GM23338 (cell line): ENCODE measurements around the gene OCA2. TPM values are rescaled to one million over a fixed set of nuclear protein-coding genes. Genes with fewer than 3 reads are reported as not detected.

Experiments
- ATAC-seq: fragments of 200-7000 bp; cut with Tn5 transposase; 3 replicates; pipeline ENCODE4 v1.9.1; 2020
- DNase-seq: peaks from one replicate; pipeline ENCODE4 v3.0.0-alpha.2; 2015; ENCODE audit warnings: low spot score
- H2AFZ ChIP-seq: fragments of 200-600 bp; sonication (generic); 2 replicates; pipeline ENCODE4 v1.8.0; 2016; ENCODE audit warnings: antibody characterized with exemption, mild to moderate bottlenecking, moderate library complexity
- H3F3A ChIP-seq: fragments of 200-600 bp; sonication (generic); replicated peaks from 2 replicates; pipeline ENCODE4 v1.8.0; 2017; ENCODE audit warnings: antibody characterized with exemption, mixed run types, low read depth
- H3K27ac ChIP-seq: fragments of 200-600 bp; sonication (generic); 2 replicates; pipeline ENCODE4 v1.6.1; 2016; ENCODE audit warnings: low read depth
- H3K27me3 ChIP-seq: fragments of 200-600 bp; sonication (generic); 2 replicates; pipeline ENCODE4 v1.8.0; 2016; ENCODE audit warnings: mild to moderate bottlenecking, mixed run types, moderate library complexity; ENCODE audit not compliant: insufficient read depth
- H3K36me3 ChIP-seq: fragments of 200-600 bp; sonication (generic); 2 replicates; pipeline ENCODE4 v1.8.0; 2016; ENCODE audit warnings: mild to moderate bottlenecking; ENCODE audit not compliant: insufficient read depth
- H3K4me1 ChIP-seq: fragments of 200-600 bp; sonication (generic); 2 replicates; pipeline ENCODE4 v1.8.0; 2016; ENCODE audit warnings: mild to moderate bottlenecking, moderate library complexity; ENCODE audit not compliant: insufficient read depth
- H3K4me2 ChIP-seq: fragments of 200-600 bp; sonication (generic); 2 replicates; pipeline ENCODE4 v1.7.1; 2017; ENCODE audit warnings: mixed run types
- H3K4me3 ChIP-seq: fragments of 200-600 bp; sonication (generic); 2 replicates; pipeline ENCODE4 v1.6.1; 2016; ENCODE audit warnings: mixed run types
- H3K79me2 ChIP-seq: fragments of 200-600 bp; sonication (generic); replicated peaks from 2 replicates; pipeline ENCODE4 v1.8.0; 2017; ENCODE audit warnings: mild to moderate bottlenecking; ENCODE audit not compliant: insufficient read depth
- H3K9me2 ChIP-seq: fragments of 200-600 bp; sonication (generic); 2 replicates; pipeline ENCODE4 v1.8.0; 2017; ENCODE audit not compliant: insufficient read depth
- H4K20me1 ChIP-seq: fragments of 200-600 bp; sonication (generic); replicated peaks from 2 replicates; pipeline ENCODE4 v1.8.0; 2017; ENCODE audit warnings: mild to moderate bottlenecking; ENCODE audit not compliant: insufficient read depth
- H3K27ac Mint-ChIP-seq: 2 replicates; pipeline ENCODE4 v1.8.0; 2020; ENCODE audit warnings: inconsistent platforms, mild to moderate bottlenecking, moderate library complexity, mixed read lengths
- H3K27me3 Mint-ChIP-seq: 3 replicates; pipeline ENCODE4 v1.8.0; 2022; ENCODE audit warnings: low read depth, mild to moderate bottlenecking, moderate library complexity, mixed read lengths, inconsistent platforms; ENCODE audit not compliant: insufficient read depth, poor library complexity
- H3K36me3 Mint-ChIP-seq: 3 replicates; pipeline ENCODE4 v1.8.0; 2021; ENCODE audit warnings: low read depth, mild to moderate bottlenecking, inconsistent platforms, moderate library complexity, mixed read lengths
- H3K4me1 Mint-ChIP-seq: 3 replicates; pipeline ENCODE4 v1.8.0; 2020; ENCODE audit warnings: mild to moderate bottlenecking, inconsistent platforms, mixed read lengths
- H3K4me3 Mint-ChIP-seq: 3 replicates; pipeline ENCODE4 v1.8.0; 2021; ENCODE audit warnings: moderate library complexity, mild to moderate bottlenecking, inconsistent platforms, mixed read lengths
- H3K9me3 Mint-ChIP-seq: 3 replicates; pipeline ENCODE4 v1.8.0; 2020; ENCODE audit warnings: moderate library complexity, mild to moderate bottlenecking, inconsistent platforms, mixed read lengths
- CREB1 ChIP-seq: fragments of 250-450 bp; sonication (Bioruptor Pico); IDR thresholded peaks from 2 replicates; pipeline ENCODE4 v1.5.0; 2020; ENCODE audit warnings: low read depth, mild to moderate bottlenecking, moderate library complexity
- EZH2phosphoT487 ChIP-seq: fragments of 200-600 bp; sonication (generic); IDR thresholded peaks from one replicate; pipeline ENCODE4 v1.8.1; 2018; ENCODE audit warnings: antibody characterized with exemption; ENCODE audit not compliant: unreplicated experiment
- JUNB ChIP-seq: IDR thresholded peaks from one replicate; pipeline ENCODE4 v1.6.1; 2016; ENCODE audit warnings: antibody characterized with exemption; ENCODE audit not compliant: unreplicated experiment
- NANOG ChIP-seq: IDR thresholded peaks from 2 replicates; pipeline ENCODE4 v1.6.1; 2016; ENCODE audit warnings: antibody characterized with exemption, borderline replicate concordance
- STAT1 ChIP-seq: IDR thresholded peaks from one replicate; pipeline ENCODE4 v1.6.1; 2016; ENCODE audit warnings: antibody characterized with exemption; ENCODE audit not compliant: unreplicated experiment
- ZNF114 ChIP-seq: fragments of 250-450 bp; sonication (Bioruptor Pico); IDR thresholded peaks from 2 replicates; pipeline ENCODE4 v1.5.0; 2020; ENCODE audit warnings: mild to moderate bottlenecking, moderate library complexity
- ZNF331 ChIP-seq: fragments of 250-450 bp; sonication (Bioruptor Pico); IDR thresholded peaks from 2 replicates; pipeline ENCODE4 v1.5.0; 2020; ENCODE audit warnings: low read depth, mild to moderate bottlenecking, moderate library complexity
- polyA plus RNA-seq: library from polyadenylated mRNA; unstranded; fragments of >200 nt; fragmentation: Nextera tagmentation; extraction: Ambion mirVana; gene quantifications from 2 replicates; pipeline ENCODE4 v1.2.1, GENCODE V29; 2016
- total RNA-seq: library from RNA; depleted of rRNA; stranded (reverse); fragments of >200 nt; shearing (Covaris generic); gene quantifications from 2 replicates; pipeline ENCODE4 v1.2.3, GENCODE V29; 2014
- TF ChIP-seq, protein P1 (sequence below): IDR thresholded peaks from 2 replicates; pipeline ENCODE4 v1.6.1; 2016; ENCODE audit warnings: antibody characterized with exemption
- TF ChIP-seq, protein P2 (sequence below): fragments of 250-450 bp; sonication (Bioruptor Pico); IDR thresholded peaks from 2 replicates; pipeline ENCODE4 v1.5.0; 2020; ENCODE audit warnings: mild to moderate bottlenecking, moderate library complexity

OCA2 gene
- total and polyA plus RNA-seq, 2 experiments from 2014 or later = 0.40 to 0.69 TPM

DNA sequence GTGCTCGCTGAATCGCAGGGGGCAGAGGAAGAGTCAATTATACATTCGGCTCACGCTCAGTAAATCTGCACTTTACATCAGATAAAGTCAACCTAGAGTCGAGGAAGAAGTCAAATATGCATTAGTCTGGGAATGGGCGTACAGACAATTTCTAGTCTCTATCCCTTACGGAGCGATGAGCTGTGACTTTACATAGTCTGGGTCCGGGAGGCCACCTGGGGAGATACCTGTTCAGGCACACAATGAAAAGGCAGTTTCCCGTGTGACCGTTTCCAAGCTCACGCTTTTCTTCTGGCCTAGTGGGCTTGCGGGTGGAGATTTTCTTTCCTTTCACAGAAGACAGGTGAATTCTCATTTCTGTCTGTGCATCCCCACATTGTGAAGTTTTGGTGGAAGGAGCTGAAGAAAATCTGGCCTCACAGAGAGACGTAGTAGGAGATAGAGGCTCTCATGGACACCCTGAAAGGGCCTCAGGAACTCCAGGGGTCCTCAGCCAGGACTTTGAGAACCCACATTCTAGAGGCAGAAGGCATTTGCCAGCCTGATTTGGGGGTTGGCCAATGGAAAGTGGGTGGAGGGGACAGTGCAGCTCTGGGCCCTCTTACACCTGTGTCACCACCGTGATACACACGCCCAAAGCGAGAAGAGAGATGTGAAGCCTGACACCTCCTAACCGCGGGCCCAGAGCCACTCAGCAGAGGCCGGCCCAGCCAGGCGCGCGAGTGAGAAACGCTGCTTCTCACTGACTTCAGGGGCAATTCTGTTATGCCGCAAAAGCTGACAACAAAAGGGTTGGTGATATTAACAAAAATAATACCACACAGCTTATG, 10.7 kb upstream of the OCA2 start:
- ATAC-seq (no peak; the same call in 2 of the 3 replicates), DNase-seq (no peak)
- H3K27me3 ChIP-seq = peaks cover 31% of the 10 kb centered on the region
- TF ChIP-seq NANOG (no peak), ZNF114 (CRISPR knock-in tag) (no peak), EZH2phosphoT487 (no peak), ZNF331 (no peak), JUNB (no peak), STAT1 (no peak), CREB1 (CRISPR knock-in tag) (no peak)
- TF ChIP-seq, protein P1, sequence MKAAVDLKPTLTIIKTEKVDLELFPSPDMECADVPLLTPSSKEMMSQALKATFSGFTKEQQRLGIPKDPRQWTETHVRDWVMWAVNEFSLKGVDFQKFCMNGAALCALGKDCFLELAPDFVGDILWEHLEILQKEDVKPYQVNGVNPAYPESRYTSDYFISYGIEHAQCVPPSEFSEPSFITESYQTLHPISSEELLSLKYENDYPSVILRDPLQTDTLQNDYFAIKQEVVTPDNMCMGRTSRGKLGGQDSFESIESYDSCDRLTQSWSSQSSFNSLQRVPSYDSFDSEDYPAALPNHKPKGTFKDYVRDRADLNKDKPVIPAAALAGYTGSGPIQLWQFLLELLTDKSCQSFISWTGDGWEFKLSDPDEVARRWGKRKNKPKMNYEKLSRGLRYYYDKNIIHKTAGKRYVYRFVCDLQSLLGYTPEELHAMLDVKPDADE = no peak
- TF ChIP-seq, protein P2, sequence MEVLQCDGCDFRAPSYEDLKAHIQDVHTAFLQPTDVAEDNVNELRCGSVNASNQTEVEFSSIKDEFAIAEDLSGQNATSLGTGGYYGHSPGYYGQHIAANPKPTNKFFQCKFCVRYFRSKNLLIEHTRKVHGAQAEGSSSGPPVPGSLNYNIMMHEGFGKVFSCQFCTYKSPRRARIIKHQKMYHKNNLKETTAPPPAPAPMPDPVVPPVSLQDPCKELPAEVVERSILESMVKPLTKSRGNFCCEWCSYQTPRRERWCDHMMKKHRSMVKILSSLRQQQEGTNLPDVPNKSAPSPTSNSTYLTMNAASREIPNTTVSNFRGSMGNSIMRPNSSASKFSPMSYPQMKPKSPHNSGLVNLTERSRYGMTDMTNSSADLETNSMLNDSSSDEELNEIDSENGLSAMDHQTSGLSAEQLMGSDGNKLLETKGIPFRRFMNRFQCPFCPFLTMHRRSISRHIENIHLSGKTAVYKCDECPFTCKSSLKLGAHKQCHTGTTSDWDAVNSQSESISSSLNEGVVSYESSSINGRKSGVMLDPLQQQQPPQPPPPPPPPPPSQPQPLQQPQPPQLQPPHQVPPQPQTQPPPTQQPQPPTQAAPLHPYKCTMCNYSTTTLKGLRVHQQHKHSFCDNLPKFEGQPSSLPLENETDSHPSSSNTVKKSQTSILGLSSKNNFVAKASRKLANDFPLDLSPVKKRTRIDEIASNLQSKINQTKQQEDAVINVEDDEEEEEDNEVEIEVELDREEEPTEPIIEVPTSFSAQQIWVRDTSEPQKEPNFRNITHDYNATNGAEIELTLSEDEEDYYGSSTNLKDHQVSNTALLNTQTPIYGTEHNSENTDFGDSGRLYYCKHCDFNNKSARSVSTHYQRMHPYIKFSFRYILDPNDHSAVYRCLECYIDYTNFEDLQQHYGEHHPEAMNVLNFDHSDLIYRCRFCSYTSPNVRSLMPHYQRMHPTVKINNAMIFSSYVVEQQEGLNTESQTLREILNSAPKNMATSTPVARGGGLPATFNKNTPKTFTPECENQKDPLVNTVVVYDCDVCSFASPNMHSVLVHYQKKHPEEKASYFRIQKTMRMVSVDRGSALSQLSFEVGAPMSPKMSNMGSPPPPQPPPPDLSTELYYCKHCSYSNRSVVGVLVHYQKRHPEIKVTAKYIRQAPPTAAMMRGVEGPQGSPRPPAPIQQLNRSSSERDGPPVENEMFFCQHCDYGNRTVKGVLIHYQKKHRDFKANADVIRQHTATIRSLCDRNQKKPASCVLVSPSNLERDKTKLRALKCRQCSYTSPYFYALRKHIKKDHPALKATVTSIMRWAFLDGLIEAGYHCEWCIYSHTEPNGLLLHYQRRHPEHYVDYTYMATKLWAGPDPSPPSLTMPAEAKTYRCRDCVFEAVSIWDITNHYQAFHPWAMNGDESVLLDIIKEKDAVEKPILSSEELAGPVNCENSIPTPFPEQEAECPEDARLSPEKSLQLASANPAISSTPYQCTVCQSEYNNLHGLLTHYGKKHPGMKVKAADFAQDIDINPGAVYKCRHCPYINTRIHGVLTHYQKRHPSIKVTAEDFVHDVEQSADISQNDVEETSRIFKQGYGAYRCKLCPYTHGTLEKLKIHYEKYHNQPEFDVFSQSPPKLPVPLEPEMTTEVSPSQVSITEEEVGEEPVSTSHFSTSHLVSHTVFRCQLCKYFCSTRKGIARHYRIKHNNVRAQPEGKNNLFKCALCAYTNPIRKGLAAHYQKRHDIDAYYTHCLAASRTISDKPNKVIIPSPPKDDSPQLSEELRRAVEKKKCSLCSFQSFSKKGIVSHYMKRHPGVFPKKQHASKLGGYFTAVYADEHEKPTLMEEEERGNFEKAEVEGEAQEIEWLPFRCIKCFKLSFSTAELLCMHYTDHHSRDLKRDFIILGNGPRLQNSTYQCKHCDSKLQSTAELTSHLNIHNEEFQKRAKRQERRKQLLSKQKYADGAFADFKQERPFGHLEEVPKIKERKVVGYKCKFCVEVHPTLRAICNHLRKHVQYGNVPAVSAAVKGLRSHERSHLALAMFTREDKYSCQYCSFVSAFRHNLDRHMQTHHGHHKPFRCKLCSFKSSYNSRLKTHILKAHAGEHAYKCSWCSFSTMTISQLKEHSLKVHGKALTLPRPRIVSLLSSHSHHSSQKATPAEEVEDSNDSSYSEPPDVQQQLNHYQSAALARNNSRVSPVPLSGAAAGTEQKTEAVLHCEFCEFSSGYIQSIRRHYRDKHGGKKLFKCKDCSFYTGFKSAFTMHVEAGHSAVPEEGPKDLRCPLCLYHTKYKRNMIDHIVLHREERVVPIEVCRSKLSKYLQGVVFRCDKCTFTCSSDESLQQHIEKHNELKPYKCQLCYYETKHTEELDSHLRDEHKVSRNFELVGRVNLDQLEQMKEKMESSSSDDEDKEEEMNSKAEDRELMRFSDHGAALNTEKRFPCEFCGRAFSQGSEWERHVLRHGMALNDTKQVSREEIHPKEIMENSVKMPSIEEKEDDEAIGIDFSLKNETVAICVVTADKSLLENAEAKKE (CRISPR knock-in tag) = no peak
- Mint-ChIP-seq H3K27me3 (peaks cover 41% of the 10 kb centered on the region), H3K9me3 (peaks cover 4% of the 10 kb centered on the region; the same call in 1 of the 3 replicates), H3K27ac (no peak overlapping the region), H3K36me3 (peaks cover 35% of the 10 kb centered on the region), H3K4me3 (no peak overlapping the region), H3K4me1 (peaks cover 3% of the 10 kb centered on the region; the same call in 1 of the 3 replicates)
- H4K20me1 ChIP-seq = no peaks in the 10 kb centered on the region
- no peak overlapping the region for H2AFZ ChIP-seq
- H3K4me2 ChIP-seq = no peak overlapping the region
- no peaks in the 10 kb centered on the region for H3K9me2 ChIP-seq
- no peaks in the 10 kb centered on the region; the same call in 1 of the 2 replicates for H3F3A ChIP-seq
- H3K27ac ChIP-seq = no peak overlapping the region
- no peak overlapping the region for H3K4me3 ChIP-seq
- no peaks in the 10 kb centered on the region for H3K79me2 ChIP-seq
- H3K36me3 ChIP-seq = 0 out of 2 replicates have a peak, but pooled peaks cover 3% of the 10 kb centered on the region
- H3K4me1 ChIP-seq = peaks cover 4% of the 10 kb centered on the region; the same call in 1 of the 2 replicates
